Kidney (tissue), 14 donors: ENCODE measurements around the gene CSNK2A2. TPM values are rescaled to one million over a fixed set of nuclear protein-coding genes. Genes with fewer than 3 reads are reported as not detected.

Experiments
- DNase-seq, 5 donors: peaks; one replicate each; pipeline ENCODE4 v3.0.0-alpha.2; 2013 to 2020
- FAIRE-seq: peaks from 2 replicates; lab custom pipeline; 2012; peaks lifted over from hg19 to GRCh38; lab: Jason Lieb, UNC
- H3K27ac ChIP-seq, 2 donors: one replicate each; pipeline ENCODE4 v1.7.0; 2013; ENCODE audit warnings: low read depth in 2 of 2, low read length in 2 of 2, inconsistent platforms in 1 of 2
- H3K27me3 ChIP-seq: one replicate; pipeline ENCODE4 v1.7.1; 2013; ENCODE audit warnings: low read length, inconsistent platforms; ENCODE audit not compliant: control insufficient read depth, insufficient read depth
- H3K36me3 ChIP-seq, 3 donors: one replicate each; pipeline versions ENCODE4 v1.7.0 to v1.7.1; 2013; ENCODE audit warnings: low read length in 3 of 3, control low read depth in 1 of 3, inconsistent platforms in 1 of 3; ENCODE audit not compliant: insufficient read depth in 3 of 3, control insufficient read depth in 2 of 3
- H3K4me1 ChIP-seq, 3 donors: one replicate each; pipeline versions ENCODE4 v1.7.0 to v1.7.1; 2013; ENCODE audit warnings: low read length in 3 of 3, inconsistent platforms in 1 of 3, low read depth in 1 of 3; ENCODE audit not compliant: control insufficient read depth in 2 of 3, insufficient read depth in 2 of 3
- H3K4me3 ChIP-seq, 3 donors: one replicate each; pipeline versions ENCODE4 v1.7.0 to v1.8.1; 2013; ENCODE audit warnings: low read length in 3 of 3, control low read depth in 1 of 3, inconsistent platforms in 1 of 3
- H3K9ac ChIP-seq, 3 donors: one replicate each; pipeline versions ENCODE4 v1.7.0 to v1.7.1; 2013; ENCODE audit warnings: low read length in 3 of 3, control low read depth in 1 of 3, inconsistent platforms in 1 of 3
- H3K9me3 ChIP-seq, 3 donors: one replicate each; pipeline versions ENCODE4 v1.7.0 to v1.7.1; 2013; ENCODE audit warnings: low read length in 3 of 3, control low read depth in 1 of 3, inconsistent platforms in 1 of 3; ENCODE audit not compliant: control insufficient read depth in 2 of 3, insufficient read depth in 1 of 3
- intact Hi-C: fragments of 100-400 bp; cut with DNase I; formaldehyde crosslinking; loops from one replicate; pipeline ENCODE4 v1.11.1; 2022
- polyA plus RNA-seq: library from polyadenylated mRNA; stranded (reverse); fragments of 350-450 nt; fragmentation: Illumina TruSeq; extraction: RNeasy Lipid Tissue Mini Kit (QIAGEN cat#74804); gene quantifications from one replicate; pipeline ENCODE4 v1.2.3, GENCODE V29; 2014; ENCODE audit warnings: low read depth, low replicate concordance; ENCODE audit not compliant: insufficient read depth
- total RNA-seq: library from RNA; stranded (reverse); fragmentation: NEBNext Ultra II Directional; extraction: Animal tissue kit (Norgen Biotek cat#: 25700); gene quantifications from one replicate; pipeline ENCODE4 v1.2.1, GENCODE V29; 2021
- TF ChIP-seq, protein P1 (sequence below): IDR thresholded peaks from 3 replicates; pipeline ENCODE4 v1.5.1; 2012; ENCODE audit warnings: mild to moderate bottlenecking, moderate library complexity, borderline replicate concordance; ENCODE audit not compliant: insufficient read depth; ENCODE audit errors: extremely low read depth
- donor health status: control.
- donor health status: control.
- donor health status: control.
- donor health status: control.
- donor health status: control.
- donor health status: DM: yes; HTN: yes; CAD: no.
- donor health status: Normal renal cell carcinoma (clear cell type).

The CSNK2A2 gene
- total and polyA plus RNA-seq, 2 donors from 2014 or later = 26.7 to 55.3 TPM

DNA sequence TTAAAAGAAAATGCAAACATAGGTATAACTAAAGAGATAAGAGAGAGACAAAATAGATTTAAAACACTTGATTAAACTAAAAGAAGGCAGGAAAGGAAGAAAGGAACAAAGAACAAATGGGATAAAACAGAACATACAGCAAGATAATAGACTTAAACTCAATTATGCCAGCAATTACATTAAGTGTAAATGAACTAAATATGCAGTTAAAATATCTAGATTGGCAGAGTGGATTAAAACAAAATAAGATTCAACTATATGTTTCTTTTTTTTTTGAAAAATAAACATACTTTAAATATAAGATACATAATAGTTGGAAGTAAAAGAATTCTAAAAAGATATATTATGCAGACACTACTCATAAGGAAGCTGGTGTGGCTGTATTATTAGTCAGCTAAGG, 59.1 kb downstream of the CSNK2A2 start:
- no peak overlapping the region for H3K9ac ChIP-seq
- peaks cover 0 to 4% (median 0%) of the 10 kb centered on the region in 3 donors for H3K9me3 ChIP-seq
- H3K4me3 ChIP-seq = no peak overlapping the region
- DNase-seq (no peak), FAIRE-seq (no peak)
- no peaks in the 10 kb centered on the region for H3K27me3 ChIP-seq
- H3K4me1 ChIP-seq = no peaks in the 10 kb centered on the region
- TF ChIP-seq, protein P1, sequence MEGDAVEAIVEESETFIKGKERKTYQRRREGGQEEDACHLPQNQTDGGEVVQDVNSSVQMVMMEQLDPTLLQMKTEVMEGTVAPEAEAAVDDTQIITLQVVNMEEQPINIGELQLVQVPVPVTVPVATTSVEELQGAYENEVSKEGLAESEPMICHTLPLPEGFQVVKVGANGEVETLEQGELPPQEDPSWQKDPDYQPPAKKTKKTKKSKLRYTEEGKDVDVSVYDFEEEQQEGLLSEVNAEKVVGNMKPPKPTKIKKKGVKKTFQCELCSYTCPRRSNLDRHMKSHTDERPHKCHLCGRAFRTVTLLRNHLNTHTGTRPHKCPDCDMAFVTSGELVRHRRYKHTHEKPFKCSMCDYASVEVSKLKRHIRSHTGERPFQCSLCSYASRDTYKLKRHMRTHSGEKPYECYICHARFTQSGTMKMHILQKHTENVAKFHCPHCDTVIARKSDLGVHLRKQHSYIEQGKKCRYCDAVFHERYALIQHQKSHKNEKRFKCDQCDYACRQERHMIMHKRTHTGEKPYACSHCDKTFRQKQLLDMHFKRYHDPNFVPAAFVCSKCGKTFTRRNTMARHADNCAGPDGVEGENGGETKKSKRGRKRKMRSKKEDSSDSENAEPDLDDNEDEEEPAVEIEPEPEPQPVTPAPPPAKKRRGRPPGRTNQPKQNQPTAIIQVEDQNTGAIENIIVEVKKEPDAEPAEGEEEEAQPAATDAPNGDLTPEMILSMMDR = no peak
- no peaks in the 10 kb centered on the region for H3K36me3 ChIP-seq
- intact Hi-C loops = no loop called here
- no peak overlapping the region for H3K27ac ChIP-seq

GRCh38 chr16:58137581-58137980, 60.3 kb downstream of the CSNK2A2 start:
- no peak for FAIRE-seq
- intact Hi-C loops = no loop called here
- H3K27ac ChIP-seq = no peak overlapping the region
- peaks cover 0 to 4% (median 0%) of the 10 kb centered on the region in 3 donors for H3K9me3 ChIP-seq
- H3K4me1 ChIP-seq = no peaks in the 10 kb centered on the region
- DNase-seq = no peak
- no peak overlapping the region for H3K4me3 ChIP-seq
- H3K27me3 ChIP-seq = no peaks in the 10 kb centered on the region
- TF ChIP-seq, protein P1 = no peak
- no peak overlapping the region for H3K9ac ChIP-seq
- no peaks in the 10 kb centered on the region for H3K36me3 ChIP-seq

GRCh38 chr16:58129097-58129936, 68.6 kb downstream of the CSNK2A2 start, which contains the start of gene CFAP20:
CFAP20 (minus strand) TSS chr16:58129381; CDS start chr16:58129115, 266 bp downstream.
- no peaks in the 10 kb centered on the region for H3K27me3 ChIP-seq
- H3K36me3 ChIP-seq = no peaks in the 10 kb centered on the region
- FAIRE-seq = peak; percentile 93
- peak; percentile 99 to 100 (median 99) for DNase-seq
- intact Hi-C loops = loop anchor here (10.0 kb wide), 1 partner anchor 105 kb away; the partner anchor contains the start of gene MMP15
- peak within 1 kb of the TSS; percentile 55 to 85 (median 69) for H3K9ac ChIP-seq
- H3K27ac ChIP-seq = peak within 1 kb of the TSS; percentile 82 to 85
- no peaks in the 10 kb centered on the region for H3K9me3 ChIP-seq
- H3K4me3 ChIP-seq = peak within 1 kb of the TSS; percentile 75 to 88 (median 87)
- TF ChIP-seq, protein P1 = peak; percentile 4
- peaks cover 3 to 28% (median 19%) of the 10 kb centered on the region in 3 donors for H3K4me1 ChIP-seq
